ENCODE results near the gene CDC26.

CDC26 gene

GRCh38 chr9:113275157-113276131 is at the start of gene CDC26, which contains the start of gene PRPF4:
Gene CDC26, minus strand, starts transcription at chr9:113275572. Its CDS starts 3,065 bp downstream, at chr9:113272507.
Gene PRPF4, plus strand, starts transcription at chr9:113275658. Its CDS starts 86 bp downstream, at chr9:113275744.
- TF ChIP-seq EZH2 (IDR thresholded peaks at IDR 0.05; ENCODE audit: borderline replicate concordance, low read length) (no peak), CTCF (IDR thresholded peaks at IDR 0.05; ENCODE audit: low read length) (no peak)
- H4K20me1 ChIP-seq (ENCODE audit: insufficient read depth, low read length), result no peaks in the 10 kb centered on the region
- H3K79me2 ChIP-seq (ENCODE audit: insufficient read depth, low read length), result peaks cover 9% of the 10 kb centered on the region
- no peaks in the 10 kb centered on the region for H3F3A ChIP-seq (ENCODE audit: insufficient read depth, low read length)
- H3K4me2 ChIP-seq (ENCODE audit: low read length), result peak within 1 kb of the TSS; percentile 86
- no peaks in the 10 kb centered on the region for H3K9me3 ChIP-seq (ENCODE audit: low read length)
- no peaks in the 10 kb centered on the region for H3K27me3 ChIP-seq (ENCODE audit: insufficient read depth, low read length)
- peak within 1 kb of the TSS; percentile 97 for H3K4me3 ChIP-seq (ENCODE audit: low read depth, low read length, poor library complexity, severe bottlenecking)
- H2AFZ ChIP-seq (ENCODE audit: low read length), result 0 out of 2 replicates have a peak within 1 kb of the TSS, but pooled peaks have one; percentile 15
- H3K9ac ChIP-seq (ENCODE audit: low read length), result peak within 1 kb of the TSS; percentile 86
- no peaks in the 10 kb centered on the region for H3K9me2 ChIP-seq (ENCODE audit: low read depth, low read length)
- peaks cover 15% of the 10 kb centered on the region for H3K4me1 ChIP-seq (ENCODE audit: insufficient read depth, low read length, severe bottlenecking)
- peaks cover 64% of the 10 kb centered on the region for H3K36me3 ChIP-seq (ENCODE audit: insufficient read depth, low read length)
- peak within 1 kb of the TSS; percentile 63 for H3K27ac ChIP-seq (ENCODE audit: low read depth, low read length, poor library complexity, severe bottlenecking)

GRCh38 chr9:113322671-113323070 is 47.3 kb upstream of the CDC26 start:
- H2AFZ ChIP-seq (ENCODE audit: low read length), result no peak overlapping the region
- H3F3A ChIP-seq (ENCODE audit: insufficient read depth, low read length), result no peaks in the 10 kb centered on the region
- no peak overlapping the region for H3K4me3 ChIP-seq (ENCODE audit: low read depth, low read length, poor library complexity, severe bottlenecking)
- no peak overlapping the region for H3K27ac ChIP-seq (ENCODE audit: low read depth, low read length, poor library complexity, severe bottlenecking)
- TF ChIP-seq CTCF (IDR thresholded peaks at IDR 0.05; ENCODE audit: low read length) (no peak), EZH2 (IDR thresholded peaks at IDR 0.05; ENCODE audit: borderline replicate concordance, low read length) (no peak)
- no peak overlapping the region for H3K4me2 ChIP-seq (ENCODE audit: low read length)
- H3K27me3 ChIP-seq (ENCODE audit: insufficient read depth, low read length), result peaks cover 4% of the 10 kb centered on the region; the same call in 1 of the 2 replicates
- no peaks in the 10 kb centered on the region for H3K9me2 ChIP-seq (ENCODE audit: low read depth, low read length)
- no peaks in the 10 kb centered on the region for H3K9me3 ChIP-seq (ENCODE audit: low read length)
- no peaks in the 10 kb centered on the region for H3K4me1 ChIP-seq (ENCODE audit: insufficient read depth, low read length, severe bottlenecking)
- no peaks in the 10 kb centered on the region for H4K20me1 ChIP-seq (ENCODE audit: insufficient read depth, low read length)
- H3K9ac ChIP-seq (ENCODE audit: low read length), result no peak overlapping the region
- H3K79me2 ChIP-seq (ENCODE audit: insufficient read depth, low read length), result no peaks in the 10 kb centered on the region
- H3K36me3 ChIP-seq (ENCODE audit: insufficient read depth, low read length), result no peaks in the 10 kb centered on the region

GRCh38 chr9:113320051-113320450 is 44.7 kb upstream of the CDC26 start:
- Histone ChIP-seq H3K36me3 (ENCODE audit: insufficient read depth, low read length) (no peaks in the 10 kb centered on the region), H2AFZ (ENCODE audit: low read length) (no peak overlapping the region), H3K27me3 (ENCODE audit: insufficient read depth, low read length) (peaks cover 4% of the 10 kb centered on the region; the same call in 1 of the 2 replicates), H3K9ac (ENCODE audit: low read length) (no peak overlapping the region), H3F3A (ENCODE audit: insufficient read depth, low read length) (no peaks in the 10 kb centered on the region), H3K4me2 (ENCODE audit: low read length) (no peak overlapping the region), H3K4me3 (ENCODE audit: low read depth, low read length, poor library complexity, severe bottlenecking) (no peak overlapping the region), H3K79me2 (ENCODE audit: insufficient read depth, low read length) (no peaks in the 10 kb centered on the region), H3K27ac (ENCODE audit: low read depth, low read length, poor library complexity, severe bottlenecking) (no peak overlapping the region), H3K4me1 (ENCODE audit: insufficient read depth, low read length, severe bottlenecking) (no peaks in the 10 kb centered on the region), H4K20me1 (ENCODE audit: insufficient read depth, low read length) (no peaks in the 10 kb centered on the region), H3K9me3 (ENCODE audit: low read length) (no peaks in the 10 kb centered on the region), H3K9me2 (ENCODE audit: low read depth, low read length) (no peaks in the 10 kb centered on the region)
- TF ChIP-seq CTCF (IDR thresholded peaks at IDR 0.05; ENCODE audit: low read length) (no peak), EZH2 (IDR thresholded peaks at IDR 0.05; ENCODE audit: borderline replicate concordance, low read length) (no peak)

Measured in OCI-LY1 (cell line).